SK-N-SH treated with all-trans-retinoic acid at 6 μM for 48 hours (cell line): ENCODE measurements around the gene BPGM.

Experiments
- ATAC-seq: fragments of 200-7000 bp; cut with Tn5 transposase; 3 replicates; pipeline ENCODE4 v1.9.1; 2020; ENCODE audit warnings: mild to moderate bottlenecking, moderate library complexity
- ARNTL ChIP-seq: fragments of 450-650 bp; formaldehyde crosslinking; IDR thresholded peaks from 2 replicates; pipeline ENCODE4 v1.5.0; 2020; ENCODE audit warnings: low read depth, mild to moderate bottlenecking, moderate library complexity, borderline replicate concordance
- BACH2 ChIP-seq: fragments of 250-450 bp; sonication (Bioruptor Pico); IDR thresholded peaks from 2 replicates; pipeline ENCODE4 v1.9.0; 2021; ENCODE audit warnings: mild to moderate bottlenecking, borderline replicate concordance
- CREB5 ChIP-seq: fragments of 250-450 bp; sonication (Bioruptor Pico); IDR thresholded peaks from 2 replicates; pipeline ENCODE4 v1.5.1; 2020; ENCODE audit warnings: low read depth, mild to moderate bottlenecking, moderate library complexity
- CSDC2 ChIP-seq: fragments of 250-450 bp; sonication (Bioruptor Pico); IDR thresholded peaks from 2 replicates; pipeline ENCODE4 v1.5.0; 2020; ENCODE audit warnings: mild to moderate bottlenecking, moderate library complexity
- ESRRG ChIP-seq: fragments of 250-450 bp; sonication (Bioruptor Pico); IDR thresholded peaks from 2 replicates; pipeline ENCODE4 v1.6.1; 2021; ENCODE audit warnings: mild to moderate bottlenecking
- GLIS3 ChIP-seq: fragments of 250-450 bp; sonication (Bioruptor Pico); IDR thresholded peaks from 2 replicates; pipeline ENCODE4 v1.5.0; 2020; ENCODE audit warnings: mild to moderate bottlenecking, moderate library complexity
- OSR1 ChIP-seq: fragments of 250-450 bp; sonication (Bioruptor Pico); IDR thresholded peaks from 2 replicates; pipeline ENCODE4 v1.8.0; 2022; ENCODE audit warnings: moderate library complexity, mild to moderate bottlenecking, inconsistent platforms
- PATZ1 ChIP-seq: fragments of 250-450 bp; sonication (Bioruptor Pico); IDR thresholded peaks from 2 replicates; pipeline ENCODE4 v1.8.0; 2020; ENCODE audit warnings: mild to moderate bottlenecking, moderate library complexity, borderline replicate concordance
- POU6F1 ChIP-seq: fragments of 250-450 bp; sonication (Bioruptor Pico); IDR thresholded peaks from 2 replicates; pipeline ENCODE4 v1.8.0; 2021; ENCODE audit warnings: low read depth, mild to moderate bottlenecking, moderate library complexity, borderline replicate concordance
- PPARA ChIP-seq: fragments of 250-450 bp; sonication (Bioruptor Pico); IDR thresholded peaks from 2 replicates; pipeline ENCODE4 v1.5.0; 2020; ENCODE audit warnings: mild to moderate bottlenecking, borderline replicate concordance
- RARB ChIP-seq: fragments of 250-450 bp; sonication (Bioruptor Pico); IDR thresholded peaks from 2 replicates; pipeline ENCODE4 v1.8.0; 2021; ENCODE audit warnings: mild to moderate bottlenecking, moderate library complexity
- SNAI2 ChIP-seq: fragments of 250-450 bp; sonication (Bioruptor Pico); IDR thresholded peaks from 2 replicates; pipeline ENCODE4 v1.5.0; 2020; ENCODE audit warnings: mild to moderate bottlenecking, moderate library complexity
- TCF4 ChIP-seq: fragments of 250-450 bp; sonication (Bioruptor Pico); IDR thresholded peaks from 2 replicates; pipeline ENCODE4 v1.8.0; 2021; ENCODE audit warnings: mild to moderate bottlenecking, moderate library complexity, borderline replicate concordance
- ZC3H10 ChIP-seq: fragments of 250-450 bp; sonication (Bioruptor Pico); IDR thresholded peaks from 2 replicates; pipeline ENCODE4 v1.5.1; 2021; ENCODE audit warnings: mild to moderate bottlenecking, moderate library complexity
- ZFP3 ChIP-seq: fragments of 250-450 bp; sonication (Bioruptor Pico); IDR thresholded peaks from 2 replicates; pipeline ENCODE4 v1.5.0; 2020; ENCODE audit warnings: mild to moderate bottlenecking, moderate library complexity
- ZFP30 ChIP-seq: fragments of 450-650 bp; formaldehyde crosslinking; IDR thresholded peaks from 2 replicates; pipeline ENCODE4 v1.5.0; 2022; ENCODE audit warnings: mild to moderate bottlenecking, moderate library complexity
- ZNF565 ChIP-seq: fragments of 450-650 bp; formaldehyde crosslinking; conservative IDR thresholded peaks from 2 replicates; pipeline ENCODE4 v1.5.0; 2020; ENCODE audit warnings: low read depth, mild to moderate bottlenecking, moderate library complexity
- ZNF8 ChIP-seq: fragments of 450-650 bp; formaldehyde crosslinking; IDR thresholded peaks from 2 replicates; pipeline ENCODE4 v1.5.0; 2020; ENCODE audit warnings: mild to moderate bottlenecking, moderate library complexity
- TF ChIP-seq, protein P1 (sequence below): fragments of 250-450 bp; sonication (Bioruptor Pico); IDR thresholded peaks from 2 replicates; pipeline ENCODE4 v1.5.1; 2021; ENCODE audit warnings: mild to moderate bottlenecking, moderate library complexity
- TF ChIP-seq, protein P2 (sequence below): fragments of 250-450 bp; sonication (Bioruptor Pico); IDR thresholded peaks from 2 replicates; pipeline ENCODE4 v1.5.0; 2020; ENCODE audit warnings: mild to moderate bottlenecking, moderate library complexity

The BPGM gene

GRCh38 chr7:134696261-134696660, 49.6 kb downstream of the BPGM start:
- no peak for ATAC-seq
- TF ChIP-seq, protein P1, sequence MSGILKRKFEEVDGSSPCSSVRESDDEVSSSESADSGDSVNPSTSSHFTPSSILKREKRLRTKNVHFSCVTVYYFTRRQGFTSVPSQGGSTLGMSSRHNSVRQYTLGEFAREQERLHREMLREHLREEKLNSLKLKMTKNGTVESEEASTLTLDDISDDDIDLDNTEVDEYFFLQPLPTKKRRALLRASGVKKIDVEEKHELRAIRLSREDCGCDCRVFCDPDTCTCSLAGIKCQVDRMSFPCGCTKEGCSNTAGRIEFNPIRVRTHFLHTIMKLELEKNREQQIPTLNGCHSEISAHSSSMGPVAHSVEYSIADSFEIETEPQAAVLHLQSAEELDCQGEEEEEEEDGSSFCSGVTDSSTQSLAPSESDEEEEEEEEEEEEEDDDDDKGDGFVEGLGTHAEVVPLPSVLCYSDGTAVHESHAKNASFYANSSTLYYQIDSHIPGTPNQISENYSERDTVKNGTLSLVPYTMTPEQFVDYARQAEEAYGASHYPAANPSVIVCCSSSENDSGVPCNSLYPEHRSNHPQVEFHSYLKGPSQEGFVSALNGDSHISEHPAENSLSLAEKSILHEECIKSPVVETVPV = no peak
- TF ChIP-seq PATZ1 (CRISPR knock-in tag) (no peak), ZC3H10 (no peak), BACH2 (no peak), ZFP30 (CRISPR knock-in tag) (no peak), GLIS3 (no peak), SNAI2 (CRISPR knock-in tag) (no peak), ZNF8 (CRISPR knock-in tag) (no peak), ARNTL (CRISPR knock-in tag) (no peak), PPARA (CRISPR knock-in tag) (no peak), ZNF565 (CRISPR knock-in tag) (no peak), POU6F1 (CRISPR knock-in tag) (no peak), RARB (CRISPR knock-in tag) (no peak), CREB5 (no peak)
- TF ChIP-seq, protein P2, sequence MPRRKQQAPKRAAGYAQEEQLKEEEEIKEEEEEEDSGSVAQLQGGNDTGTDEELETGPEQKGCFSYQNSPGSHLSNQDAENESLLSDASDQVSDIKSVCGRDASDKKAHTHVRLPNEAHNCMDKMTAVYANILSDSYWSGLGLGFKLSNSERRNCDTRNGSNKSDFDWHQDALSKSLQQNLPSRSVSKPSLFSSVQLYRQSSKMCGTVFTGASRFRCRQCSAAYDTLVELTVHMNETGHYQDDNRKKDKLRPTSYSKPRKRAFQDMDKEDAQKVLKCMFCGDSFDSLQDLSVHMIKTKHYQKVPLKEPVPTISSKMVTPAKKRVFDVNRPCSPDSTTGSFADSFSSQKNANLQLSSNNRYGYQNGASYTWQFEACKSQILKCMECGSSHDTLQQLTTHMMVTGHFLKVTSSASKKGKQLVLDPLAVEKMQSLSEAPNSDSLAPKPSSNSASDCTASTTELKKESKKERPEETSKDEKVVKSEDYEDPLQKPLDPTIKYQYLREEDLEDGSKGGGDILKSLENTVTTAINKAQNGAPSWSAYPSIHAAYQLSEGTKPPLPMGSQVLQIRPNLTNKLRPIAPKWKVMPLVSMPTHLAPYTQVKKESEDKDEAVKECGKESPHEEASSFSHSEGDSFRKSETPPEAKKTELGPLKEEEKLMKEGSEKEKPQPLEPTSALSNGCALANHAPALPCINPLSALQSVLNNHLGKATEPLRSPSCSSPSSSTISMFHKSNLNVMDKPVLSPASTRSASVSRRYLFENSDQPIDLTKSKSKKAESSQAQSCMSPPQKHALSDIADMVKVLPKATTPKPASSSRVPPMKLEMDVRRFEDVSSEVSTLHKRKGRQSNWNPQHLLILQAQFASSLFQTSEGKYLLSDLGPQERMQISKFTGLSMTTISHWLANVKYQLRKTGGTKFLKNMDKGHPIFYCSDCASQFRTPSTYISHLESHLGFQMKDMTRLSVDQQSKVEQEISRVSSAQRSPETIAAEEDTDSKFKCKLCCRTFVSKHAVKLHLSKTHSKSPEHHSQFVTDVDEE (CRISPR knock-in tag) = no peak

- TF ChIP-seq ARNTL (CRISPR knock-in tag) = no peak
- TF ChIP-seq ZFP3 (CRISPR knock-in tag) = no peak
- TF ChIP-seq OSR1 (CRISPR knock-in tag) = no peak
- no peak for ATAC-seq
These were observed 50.7 kb downstream of the BPGM start for GRCh38 chr7:134697205-134697886.

DNA sequence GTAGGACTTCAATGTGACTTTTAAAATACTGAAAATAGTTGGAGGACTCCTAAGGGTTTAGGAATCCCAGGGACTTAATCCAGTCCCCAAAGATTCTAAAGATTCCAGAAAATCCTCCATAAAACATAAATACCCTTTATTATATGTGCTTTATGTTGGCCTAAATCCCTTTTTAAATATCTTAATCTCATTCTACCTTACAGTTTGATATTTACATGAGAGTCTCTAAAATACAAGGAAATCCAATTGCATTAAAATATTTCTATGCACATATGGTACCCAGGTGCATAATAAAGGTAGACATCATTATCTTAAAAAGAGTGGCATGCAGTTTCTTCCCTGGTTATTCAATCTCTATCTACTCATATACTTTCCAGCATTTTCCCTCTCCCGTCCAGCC, 51.8 kb downstream of the BPGM start:
- ATAC-seq = no peak
- TF ChIP-seq ZFP30 (CRISPR knock-in tag) (no peak), ZC3H10 (no peak), SNAI2 (CRISPR knock-in tag) (no peak), ARNTL (CRISPR knock-in tag) (no peak), RARB (CRISPR knock-in tag) (no peak), ZNF565 (CRISPR knock-in tag) (no peak), PATZ1 (CRISPR knock-in tag) (no peak), OSR1 (CRISPR knock-in tag) (no peak), CSDC2 (CRISPR knock-in tag) (no peak), TCF4 (CRISPR knock-in tag) (no peak), ESRRG (no peak)
- TF ChIP-seq, all 23 proteins: peak for 0
